ENCODE data around the gene CHRM2. TPM values are rescaled to one million over a fixed set of nuclear protein-coding genes. Genes with fewer than 3 reads are reported as not detected.

The CHRM2 gene
- total and polyA plus RNA-seq, 2 of the 8 experiments (the other 6 are each of a cell fraction or from before 2014, with no cell fraction given): 0.17 to 0.32 TPM

DNA sequence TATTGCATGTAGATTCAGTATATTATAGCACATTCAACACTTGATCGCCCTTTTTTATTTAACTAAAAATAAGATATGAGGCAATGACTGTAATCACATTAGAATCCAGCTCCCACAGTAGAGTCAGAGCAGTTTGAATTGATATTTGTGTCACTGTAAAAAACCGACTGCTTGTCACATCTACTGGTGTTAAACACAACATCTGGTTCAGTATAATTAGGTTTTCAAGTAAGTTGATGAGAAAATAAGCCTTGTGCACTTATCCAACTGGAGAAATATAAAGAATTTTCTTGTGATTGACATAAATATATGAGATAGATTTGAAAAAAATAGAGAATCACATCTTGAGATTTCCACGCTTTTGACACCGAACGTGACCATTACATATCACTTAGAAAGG is 69.0 kb downstream of the CHRM2 start (continued):
- no peak for TF ChIP-seq GABPA (IDR thresholded peaks at IDR 0.05; ENCODE audit: borderline replicate concordance, insufficient read depth, low read length)
- TF ChIP-seq EP300 (IDR thresholded peaks at IDR 0.05; ENCODE audit: borderline replicate concordance in 1 of 2, low read depth in 2 of 2, low read length in 2 of 2): no peak
- TF ChIP-seq TAF7 (optimal IDR thresholded peaks at IDR 0.05; ENCODE audit: borderline replicate concordance, low read depth, low read length): no peak
- no peak for TF ChIP-seq HDAC6 (IDR thresholded peaks at IDR 0.05; ENCODE audit: low read depth, low read length)
- TF ChIP-seq, protein P1, sequence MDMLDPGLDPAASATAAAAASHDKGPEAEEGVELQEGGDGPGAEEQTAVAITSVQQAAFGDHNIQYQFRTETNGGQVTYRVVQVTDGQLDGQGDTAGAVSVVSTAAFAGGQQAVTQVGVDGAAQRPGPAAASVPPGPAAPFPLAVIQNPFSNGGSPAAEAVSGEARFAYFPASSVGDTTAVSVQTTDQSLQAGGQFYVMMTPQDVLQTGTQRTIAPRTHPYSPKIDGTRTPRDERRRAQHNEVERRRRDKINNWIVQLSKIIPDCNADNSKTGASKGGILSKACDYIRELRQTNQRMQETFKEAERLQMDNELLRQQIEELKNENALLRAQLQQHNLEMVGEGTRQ (IDR thresholded peaks at IDR 0.05; ENCODE audit: low read length): no peak
- TF ChIP-seq KDM5A (IDR thresholded peaks at IDR 0.05; ENCODE audit: low read length): no peak
- no peak for TF ChIP-seq CTBP2 (IDR thresholded peaks at IDR 0.05; ENCODE audit: borderline replicate concordance, insufficient read depth, insufficient read length, low read length)
- no peak for TF ChIP-seq CHD1 (IDR thresholded peaks at IDR 0.05; ENCODE audit: low read depth, low read length)

All from H1 (cell line).